CD8-positive, alpha-beta memory T cell (primary cell): Measurements from ENCODE around the gene TMEM254. TPM values are rescaled to one million over a fixed set of nuclear protein-coding genes. Genes with fewer than 3 reads are reported as not detected.
"Not testable (repeated sequence)": the region's sequence is repeated elsewhere in the genome, so short reads cannot be mapped to it uniquely, and the experiment has no call there.

Source experiments
- CTCF ChIA-PET: fragments of 350-600 bp; sonication (Branson Sonifier 250); formaldehyde crosslinking; loops from one replicate; lab custom pipeline; 2021; ENCODE audit warnings: antibody characterized with exemption; lab: Charles Lee
- POLR2A ChIA-PET: fragments of 350-600 bp; sonication (Branson Sonifier 250); formaldehyde crosslinking; loops from one replicate; lab custom pipeline; 2021; ENCODE audit warnings: antibody characterized with exemption; lab: Charles Lee
- DNase-seq, 5 donors: peaks; one replicate each; pipeline versions ENCODE4 v3.0.0 to v3.0.0-alpha.2; 2020 to 2022; ENCODE audit warnings: mixed read lengths in 1 of 5
- H3K27ac ChIP-seq: one replicate; pipeline ENCODE4 v1.7.0; 2013; ENCODE audit warnings: low read depth, mild to moderate bottlenecking, low read length, moderate library complexity
- H3K27me3 ChIP-seq: 2 replicates; pipeline ENCODE4 v1.7.0; 2013; ENCODE audit warnings: low read length, mild to moderate bottlenecking; ENCODE audit not compliant: insufficient read depth, poor library complexity, severe bottlenecking
- H3K36me3 ChIP-seq: 2 replicates; pipeline ENCODE4 v1.7.0; 2013; ENCODE audit warnings: mild to moderate bottlenecking, low read length, moderate library complexity; ENCODE audit not compliant: insufficient read depth
- H3K4me1 ChIP-seq: 2 replicates; pipeline ENCODE4 v1.7.0; 2013; ENCODE audit warnings: mild to moderate bottlenecking, low read length, moderate library complexity; ENCODE audit not compliant: insufficient read depth
- H3K4me3 ChIP-seq: 2 replicates; pipeline ENCODE4 v1.7.0; 2013; ENCODE audit warnings: mild to moderate bottlenecking, low read length
- H3K9me3 ChIP-seq: 2 replicates; pipeline ENCODE4 v1.7.0; 2013; ENCODE audit warnings: mild to moderate bottlenecking, low read length
- H3K27ac Mint-ChIP-seq, 8 donors: one replicate each; pipeline ENCODE4 v1.8.0; 2020 to 2021; ENCODE audit warnings: mixed read lengths in 8 of 8, mild to moderate bottlenecking in 6 of 8, inconsistent platforms in 3 of 8, moderate library complexity in 3 of 8
- H3K27me3 Mint-ChIP-seq, 2 donors: one replicate each; pipeline ENCODE4 v1.8.0; 2020 to 2021; ENCODE audit warnings: mixed read lengths in 2 of 2, mild to moderate bottlenecking in 1 of 2, moderate library complexity in 1 of 2
- H3K36me3 Mint-ChIP-seq, 3 donors: one replicate each; pipeline ENCODE4 v1.8.0; 2020 to 2021; ENCODE audit warnings: mixed read lengths in 3 of 3, inconsistent platforms in 1 of 3, mild to moderate bottlenecking in 1 of 3
- H3K4me1 Mint-ChIP-seq, 3 donors: one replicate each; pipeline ENCODE4 v1.8.0; 2020 to 2021; ENCODE audit warnings: mixed read lengths in 3 of 3, inconsistent platforms in 1 of 3, mild to moderate bottlenecking in 1 of 3
- H3K4me3 Mint-ChIP-seq, 7 donors: one replicate each; pipeline ENCODE4 v1.8.0; 2020 to 2021; ENCODE audit warnings: mixed read lengths in 7 of 7, mild to moderate bottlenecking in 6 of 7, moderate library complexity in 4 of 7, inconsistent platforms in 2 of 7
- H3K9me3 Mint-ChIP-seq, 5 donors: one replicate each; pipeline ENCODE4 v1.8.0; 2020 to 2022; ENCODE audit warnings: mixed read lengths in 5 of 5, mild to moderate bottlenecking in 3 of 5, moderate library complexity in 2 of 5, inconsistent platforms in 1 of 5
- polyA plus RNA-seq: library from polyadenylated mRNA; unstranded; fragments of 300-500 nt; fragmentation: Illumina TruSeq; gene quantifications from one replicate; pipeline ENCODE4 v1.2.3, GENCODE V29; 2021
- total RNA-seq, 2 experiments: library from RNA; stranded (reverse); gene quantifications; one replicate each; pipeline ENCODE4 v1.2.3, GENCODE V29; 2021

TMEM254 gene
- total and polyA plus RNA-seq, 3 experiments from 2014 or later = 10.1 to 30.8 (median 11.8) TPM

DNA sequence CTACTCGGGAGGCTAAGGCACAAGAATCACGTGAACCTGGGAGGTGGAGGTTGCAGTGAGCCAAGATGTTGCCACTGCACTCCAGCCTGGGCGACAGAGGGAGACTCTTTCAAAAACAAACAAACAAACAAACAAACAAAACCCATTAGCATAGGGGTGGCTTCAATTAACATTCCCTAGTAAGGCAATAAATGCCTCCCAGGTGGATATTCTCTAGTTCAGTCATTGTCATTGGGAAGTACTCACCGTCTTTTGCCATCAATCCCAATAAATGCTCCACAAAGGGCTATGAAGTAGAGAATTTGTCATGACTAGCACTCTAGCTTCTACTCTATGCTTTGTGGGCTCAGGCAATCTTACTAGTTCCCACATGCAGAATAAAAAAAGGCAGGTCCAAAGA is 11.7 kb upstream of the TMEM254 start:
- H3K27ac ChIP-seq = no peak overlapping the region
- no peaks in the 10 kb centered on the region for H3K4me1 ChIP-seq
- H3K27me3 ChIP-seq = no peaks in the 10 kb centered on the region
- Mint-ChIP-seq H3K27me3 (peaks cover 4 to 7% of the 10 kb centered on the region in 2 donors), H3K36me3 (peaks cover 0 to 9% (median 0%) of the 10 kb centered on the region in 3 donors), H3K9me3 (no peaks in the 10 kb centered on the region), H3K4me3 (peak overlapping the region in 1 of 7 donors; percentile 8), H3K27ac (no peak overlapping the region), H3K4me1 (no peaks in the 10 kb centered on the region)
- ChIA-PET CTCF (no interaction called here), POLR2A (no interaction called here)
- no peak for DNase-seq
- no peaks in the 10 kb centered on the region for H3K36me3 ChIP-seq
- H3K9me3 ChIP-seq = no peaks in the 10 kb centered on the region
- H3K4me3 ChIP-seq = no peak overlapping the region

DNA sequence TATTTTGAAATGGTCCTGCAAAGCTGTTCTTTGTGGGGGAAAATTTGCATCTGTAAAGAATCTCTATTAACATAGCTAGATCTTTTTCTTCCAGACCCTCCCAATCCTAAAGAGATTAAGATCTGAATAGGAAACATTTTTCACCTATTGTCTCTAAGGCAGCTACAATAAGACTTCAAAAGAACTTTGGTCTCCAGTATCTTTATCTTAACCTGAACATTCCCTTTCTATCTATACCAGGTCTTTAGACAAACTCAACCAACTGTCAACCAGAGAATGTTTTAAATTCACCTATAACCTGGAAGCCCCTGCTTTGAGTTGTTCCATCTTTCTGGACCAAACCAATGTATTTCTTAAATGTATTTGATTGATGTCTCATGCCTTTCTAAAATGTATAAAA is 10.6 kb upstream of the TMEM254 start:
- H3K9me3 Mint-ChIP-seq, H3K9me3 ChIP-seq, H3K27ac Mint-ChIP-seq, H3K36me3 Mint-ChIP-seq, H3K27me3 Mint-ChIP-seq, H3K4me1 ChIP-seq, CTCF ChIA-PET, H3K4me1 Mint-ChIP-seq, H3K27ac ChIP-seq, POLR2A ChIA-PET, H3K4me3 ChIP-seq, DNase-seq, H3K36me3 ChIP-seq, H3K27me3 ChIP-seq, H3K4me3 Mint-ChIP-seq: not testable (repeated sequence)

DNA sequence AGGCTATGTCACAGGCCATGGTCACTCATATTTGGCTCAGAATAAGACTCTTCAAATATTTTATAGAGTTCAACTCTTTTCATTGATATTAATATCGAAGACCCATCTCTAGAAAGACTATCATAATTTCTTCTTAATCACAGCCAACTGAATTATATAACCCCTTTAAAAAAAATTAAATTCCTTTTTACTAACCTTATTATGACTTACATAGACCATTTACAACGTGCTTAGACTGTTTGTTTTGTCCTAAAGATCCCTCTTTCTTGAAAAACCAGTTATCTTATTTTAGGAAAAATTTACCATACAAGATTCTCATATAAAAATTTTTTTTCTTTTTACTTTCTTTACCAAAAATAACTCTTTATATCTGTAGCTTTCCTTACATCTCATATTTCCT is 10.2 kb upstream of the TMEM254 start:
- ChIA-PET CTCF (no interaction called here), POLR2A (no interaction called here)
- no peak overlapping the region for H3K4me3 ChIP-seq

GRCh38 chr10:80070057-80070456 is 8.4 kb upstream of the TMEM254 start:
- Histone ChIP-seq H3K27me3 (no peaks in the 10 kb centered on the region), H3K27ac (no peak overlapping the region), H3K9me3 (no peaks in the 10 kb centered on the region), H3K4me1 (no peaks in the 10 kb centered on the region), H3K36me3 (no peaks in the 10 kb centered on the region), H3K4me3 (no peak overlapping the region)
- H3K4me1 Mint-ChIP-seq = no peaks in the 10 kb centered on the region
- H3K27ac Mint-ChIP-seq = no peak overlapping the region
- DNase-seq = no peak
- no peak overlapping the region for H3K4me3 Mint-ChIP-seq
- CTCF ChIA-PET = interaction anchor here (1.6 kb wide), 1 partner anchor 12 kb away, joined by 6 read pairs; no protein-coding TSS in a partner anchor
- H3K36me3 Mint-ChIP-seq = peaks cover 0 to 9% (median 0%) of the 10 kb centered on the region in 3 donors
- H3K9me3 Mint-ChIP-seq = no peaks in the 10 kb centered on the region
- POLR2A ChIA-PET = no interaction called here
- peaks cover 6 to 7% of the 10 kb centered on the region in 2 donors for H3K27me3 Mint-ChIP-seq

More for the DNA sequence above, 10.2 kb upstream of the TMEM254 start:
- H3K4me3 Mint-ChIP-seq = no peak overlapping the region
- no peak overlapping the region for H3K27ac Mint-ChIP-seq
- H3K4me1 ChIP-seq = no peaks in the 10 kb centered on the region
- no peaks in the 10 kb centered on the region for H3K4me1 Mint-ChIP-seq
- no peaks in the 10 kb centered on the region for H3K9me3 Mint-ChIP-seq
- H3K36me3 ChIP-seq = no peaks in the 10 kb centered on the region
- no peak for DNase-seq
- H3K27me3 ChIP-seq = no peaks in the 10 kb centered on the region
- peaks cover 6 to 7% of the 10 kb centered on the region in 2 donors for H3K27me3 Mint-ChIP-seq
- no peaks in the 10 kb centered on the region for H3K9me3 ChIP-seq
- no peak overlapping the region for H3K27ac ChIP-seq
- H3K36me3 Mint-ChIP-seq = peaks cover 0 to 9% (median 0%) of the 10 kb centered on the region in 3 donors

GRCh38 chr10:80072584-80072983 is 5.9 kb upstream of the TMEM254 start:
- H3K27ac Mint-ChIP-seq = no peak overlapping the region
- Histone ChIP-seq H3K4me3 (no peak overlapping the region), H3K27me3 (no peaks in the 10 kb centered on the region), H3K36me3 (no peaks in the 10 kb centered on the region), H3K27ac (no peak overlapping the region), H3K4me1 (no peaks in the 10 kb centered on the region), H3K9me3 (no peaks in the 10 kb centered on the region)
- no peaks in the 10 kb centered on the region for H3K9me3 Mint-ChIP-seq
- no peak for DNase-seq
- no peak overlapping the region for H3K4me3 Mint-ChIP-seq
- peaks cover 2 to 3% (median 2%) of the 10 kb centered on the region in 3 donors for H3K4me1 Mint-ChIP-seq
- H3K27me3 Mint-ChIP-seq = peaks cover 6% of the 10 kb centered on the region in 2 donors
- peaks cover 0 to 9% (median 0%) of the 10 kb centered on the region in 3 donors for H3K36me3 Mint-ChIP-seq
- CTCF ChIA-PET = no interaction called here
- POLR2A ChIA-PET = no interaction called here

GRCh38 chr10:80075781-80076180 is 2.7 kb upstream of the TMEM254 start:
- Histone ChIP-seq H3K9me3 (no peaks in the 10 kb centered on the region), H3K4me1 (peaks cover 5% of the 10 kb centered on the region), H3K36me3 (no peaks in the 10 kb centered on the region), H3K27ac (no peak overlapping the region), H3K27me3 (no peaks in the 10 kb centered on the region), H3K4me3 (no peak overlapping the region)
- Mint-ChIP-seq H3K9me3 (no peaks in the 10 kb centered on the region), H3K4me1 (peaks cover 18 to 24% (median 20%) of the 10 kb centered on the region in 3 donors), H3K27me3 (peaks cover 0 to 2% of the 10 kb centered on the region in 2 donors), H3K4me3 (peak overlapping the region in 1 of 7 donors; percentile 67), H3K36me3 (peaks cover 0 to 9% (median 0%) of the 10 kb centered on the region in 3 donors), H3K27ac (peak overlapping the region in 2 of 8 donors; percentile 64 to 66)
- POLR2A ChIA-PET = no interaction called here
- CTCF ChIA-PET = no interaction called here
- no peak for DNase-seq

- Histone ChIP-seq H3K9me3 (no peaks in the 10 kb centered on the region), H3K36me3 (no peaks in the 10 kb centered on the region), H3K27me3 (no peaks in the 10 kb centered on the region), H3K27ac (peak overlapping the region; percentile 93), H3K4me3 (peak overlapping the region; percentile 89), H3K4me1 (peaks cover 5% of the 10 kb centered on the region)
- Mint-ChIP-seq H3K27ac (peak overlapping the region; percentile 79 to 99 (median 97)), H3K36me3 (peaks cover 0 to 17% (median 5%) of the 10 kb centered on the region in 3 donors), H3K27me3 (no peaks in the 10 kb centered on the region), H3K4me3 (peak overlapping the region; percentile 89 to 98 (median 95)), H3K9me3 (no peaks in the 10 kb centered on the region), H3K4me1 (peaks cover 18 to 24% (median 20%) of the 10 kb centered on the region in 3 donors)
- no peak for DNase-seq
- ChIA-PET CTCF (interaction anchor here (1.1 kb wide), 3 partner anchors 13 to 114 kb away, joined by 3 read pairs; no protein-coding TSS in a partner anchor), POLR2A (interaction anchor here (0.6 kb wide), 1 partner anchor 23 kb away, joined by 4 read pairs; no protein-coding TSS in a partner anchor)
Measured at GRCh38 chr10:80077869-80078447, 507 bp upstream of the TMEM254 start.

GRCh38 chr10:80079312-80079719 is 851 bp downstream of the TMEM254 start:
- Histone ChIP-seq H3K36me3 (no peaks in the 10 kb centered on the region), H3K27me3 (no peaks in the 10 kb centered on the region), H3K4me3 (peak overlapping the region; percentile 89), H3K4me1 (peaks cover 5% of the 10 kb centered on the region), H3K27ac (peak overlapping the region; percentile 93), H3K9me3 (no peaks in the 10 kb centered on the region)
- H3K36me3 Mint-ChIP-seq = peaks cover 0 to 26% (median 9%) of the 10 kb centered on the region in 3 donors
- no peak for DNase-seq
- H3K4me3 Mint-ChIP-seq = peak overlapping the region; percentile 89 to 98 (median 95)
- H3K27ac Mint-ChIP-seq = peak overlapping the region; percentile 79 to 99 (median 97)
- H3K9me3 Mint-ChIP-seq = no peaks in the 10 kb centered on the region
- H3K4me1 Mint-ChIP-seq = peaks cover 18 to 24% (median 20%) of the 10 kb centered on the region in 3 donors
- ChIA-PET CTCF (interaction anchor here (1.1 to 1.4 kb wide), 5 partner anchors 18 to 112 kb away, joined by 3 to 5 read pairs (median 3); no protein-coding TSS in a partner anchor), POLR2A (no interaction called here)
- H3K27me3 Mint-ChIP-seq = no peaks in the 10 kb centered on the region
